DOHH2 (cell line): ENCODE measurements around the gene PTHLH.

Experiments used
- H3F3A ChIP-seq: fragments of 200-600 bp; sonication (generic), shearing (Covaris generic); 2 replicates; pipeline ENCODE4 v1.6.0; 2016; ENCODE audit warnings: antibody characterized with exemption, mild to moderate bottlenecking; ENCODE audit not compliant: control insufficient read depth, insufficient read depth
- H3K27ac ChIP-seq: fragments of 200-600 bp; sonication (generic); 2 replicates; pipeline ENCODE4 v1.5.1; 2014; ENCODE audit warnings: low read depth, mild to moderate bottlenecking, low read length, moderate library complexity
- H3K27me3 ChIP-seq: fragments of 200-600 bp; sonication (generic); 2 replicates; pipeline ENCODE4 v1.6.1; 2014; ENCODE audit warnings: mild to moderate bottlenecking, low read length, mixed read lengths; ENCODE audit not compliant: control insufficient read depth
- H3K36me3 ChIP-seq: fragments of 200-600 bp; sonication (generic); 2 replicates; pipeline ENCODE4 v1.6.1; 2014; ENCODE audit warnings: mild to moderate bottlenecking, low read length, moderate library complexity, mixed read lengths; ENCODE audit not compliant: control insufficient read depth
- H3K4me1 ChIP-seq: fragments of 200-600 bp; sonication (generic); 2 replicates; pipeline ENCODE4 v1.6.1; 2014; ENCODE audit warnings: mild to moderate bottlenecking, low read length, mixed read lengths; ENCODE audit not compliant: control insufficient read depth
- H3K4me2 ChIP-seq: fragments of 200-600 bp; sonication (generic); 2 replicates; pipeline ENCODE4 v1.6.0; 2014; ENCODE audit warnings: mild to moderate bottlenecking, low read length, moderate library complexity
- H3K4me3 ChIP-seq: fragments of 200-600 bp; sonication (generic); 2 replicates; pipeline ENCODE4 v1.5.1; 2014; ENCODE audit warnings: mild to moderate bottlenecking, low read length, mixed read lengths
- H3K79me2 ChIP-seq: fragments of 200-600 bp; sonication (generic); 2 replicates; pipeline ENCODE4 v1.6.1; 2014; ENCODE audit warnings: mild to moderate bottlenecking, low read length, mixed read lengths; ENCODE audit not compliant: control insufficient read depth
- H3K9me2 ChIP-seq: fragments of 200-600 bp; sonication (generic); replicated peaks from 2 replicates; pipeline ENCODE4 v1.6.1; 2014; ENCODE audit warnings: mild to moderate bottlenecking, low read length, mixed read lengths; ENCODE audit not compliant: control insufficient read depth
- H3K9me3 ChIP-seq: fragments of 200-600 bp; sonication (generic); 2 replicates; pipeline ENCODE4 v1.6.1; 2014; ENCODE audit warnings: antibody characterized with exemption, low read length, mixed read lengths; ENCODE audit not compliant: control insufficient read depth, insufficient read depth
- H4K20me1 ChIP-seq: fragments of 200-600 bp; sonication (generic); 2 replicates; pipeline ENCODE4 v1.6.0; 2014; ENCODE audit warnings: low read depth, mild to moderate bottlenecking, antibody characterized with exemption, low read length, moderate library complexity; ENCODE audit not compliant: control insufficient read depth, insufficient read depth
- EZH2phosphoT487 ChIP-seq: fragments of 200-600 bp; sonication (generic); IDR thresholded peaks from 2 replicates; pipeline ENCODE4 v1.6.1; 2017; ENCODE audit warnings: borderline replicate concordance, mild to moderate bottlenecking, antibody characterized with exemption, low read length, moderate library complexity, mixed read lengths
- TF ChIP-seq, protein P1 (sequence below): fragments of 200-600 bp; sonication (generic); IDR thresholded peaks from one replicate; pipeline ENCODE4 v1.5.1; 2014; ENCODE audit warnings: antibody characterized with exemption, mild to moderate bottlenecking, low read depth, low read length; ENCODE audit not compliant: poor library complexity, severe bottlenecking

PTHLH gene

DNA sequence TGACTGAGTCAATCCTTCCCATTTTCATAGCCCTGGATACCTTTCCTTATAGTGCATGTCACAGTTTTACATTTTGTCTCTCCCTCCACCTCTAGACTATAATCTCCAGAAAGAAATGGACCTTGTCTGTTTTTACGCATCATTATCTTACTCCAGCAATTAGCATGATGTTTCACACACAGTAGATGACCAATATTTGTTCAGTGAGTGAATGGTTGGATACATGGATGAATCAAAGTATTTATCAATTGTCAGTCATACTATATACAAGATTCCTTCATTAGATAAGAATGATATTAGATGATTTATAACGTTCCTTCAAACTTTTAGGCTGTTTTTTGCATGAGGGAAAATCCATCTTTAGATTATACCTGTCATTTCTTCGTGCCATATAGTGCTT, 61.1 kb downstream of the PTHLH start:
- Histone ChIP-seq H3K4me3 (no peak overlapping the region), H3K36me3 (no peaks in the 10 kb centered on the region), H3K27ac (no peak overlapping the region), H3K79me2 (no peaks in the 10 kb centered on the region), H3K4me2 (no peak overlapping the region), H3K9me3 (no peaks in the 10 kb centered on the region), H4K20me1 (no peaks in the 10 kb centered on the region), H3F3A (no peaks in the 10 kb centered on the region), H3K27me3 (no peaks in the 10 kb centered on the region), H3K4me1 (no peaks in the 10 kb centered on the region), H3K9me2 (no peaks in the 10 kb centered on the region)
- no peak for TF ChIP-seq EZH2phosphoT487
- TF ChIP-seq, protein P1, sequence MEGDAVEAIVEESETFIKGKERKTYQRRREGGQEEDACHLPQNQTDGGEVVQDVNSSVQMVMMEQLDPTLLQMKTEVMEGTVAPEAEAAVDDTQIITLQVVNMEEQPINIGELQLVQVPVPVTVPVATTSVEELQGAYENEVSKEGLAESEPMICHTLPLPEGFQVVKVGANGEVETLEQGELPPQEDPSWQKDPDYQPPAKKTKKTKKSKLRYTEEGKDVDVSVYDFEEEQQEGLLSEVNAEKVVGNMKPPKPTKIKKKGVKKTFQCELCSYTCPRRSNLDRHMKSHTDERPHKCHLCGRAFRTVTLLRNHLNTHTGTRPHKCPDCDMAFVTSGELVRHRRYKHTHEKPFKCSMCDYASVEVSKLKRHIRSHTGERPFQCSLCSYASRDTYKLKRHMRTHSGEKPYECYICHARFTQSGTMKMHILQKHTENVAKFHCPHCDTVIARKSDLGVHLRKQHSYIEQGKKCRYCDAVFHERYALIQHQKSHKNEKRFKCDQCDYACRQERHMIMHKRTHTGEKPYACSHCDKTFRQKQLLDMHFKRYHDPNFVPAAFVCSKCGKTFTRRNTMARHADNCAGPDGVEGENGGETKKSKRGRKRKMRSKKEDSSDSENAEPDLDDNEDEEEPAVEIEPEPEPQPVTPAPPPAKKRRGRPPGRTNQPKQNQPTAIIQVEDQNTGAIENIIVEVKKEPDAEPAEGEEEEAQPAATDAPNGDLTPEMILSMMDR = no peak
